GM21619 (cell line): ENCODE measurements around the gene FNDC10.
"Not testable (repeated sequence)": the region's sequence is repeated elsewhere in the genome, so short reads cannot be mapped to it uniquely, and the experiment has no call there.

ENCODE experiments used
- ATAC-seq: cut with Tn5 transposase; IDR thresholded peaks from one replicate; pipeline ENCODE4 v1.9.1; 2021; ENCODE audit not compliant: unreplicated experiment

FNDC10 gene

GRCh38 chr1:1567891-1568291, 32.0 kb downstream of the FNDC10 start:
- ATAC-seq = no peak

GRCh38 chr1:1567152-1567875, 32.6 kb downstream of the FNDC10 start:
- ATAC-seq = no peak

- ATAC-seq = no peak
Observed at GRCh38 chr1:1565340-1565739, 34.6 kb downstream of the FNDC10 start.

GRCh38 chr1:1564268-1564667, 35.7 kb downstream of the FNDC10 start:
- no peak for ATAC-seq

GRCh38 chr1:1563688-1564087, 36.2 kb downstream of the FNDC10 start:
- ATAC-seq = no peak

- no peak for ATAC-seq
Observed at GRCh38 chr1:1562556-1563195, 37.3 kb downstream of the FNDC10 start.

GRCh38 chr1:1561801-1562470, 38.0 kb downstream of the FNDC10 start:
- ATAC-seq = no peak

GRCh38 chr1:1560178-1560577, 39.8 kb downstream of the FNDC10 start:
- no peak for ATAC-seq

- ATAC-seq = no peak
Observed at GRCh38 chr1:1559066-1559465, 40.9 kb downstream of the FNDC10 start.

- ATAC-seq = no peak
Observed at GRCh38 chr1:1558591-1558990, 41.3 kb downstream of the FNDC10 start.

- ATAC-seq = not testable (repeated sequence)
Observed at GRCh38 chr1:1557688-1558087, 42.2 kb downstream of the FNDC10 start.

GRCh38 chr1:1556961-1557360, 43.0 kb downstream of the FNDC10 start:
- not testable (repeated sequence) for ATAC-seq

GRCh38 chr1:1556505-1556904, 43.4 kb downstream of the FNDC10 start:
- no peak for ATAC-seq

- no peak for ATAC-seq
Observed at GRCh38 chr1:1554926-1555915, 44.7 kb downstream of the FNDC10 start.

GRCh38 chr1:1554550-1554925, 45.4 kb downstream of the FNDC10 start:
- ATAC-seq = no peak

GRCh38 chr1:1553821-1554494, 46.0 kb downstream of the FNDC10 start:
- no peak for ATAC-seq

- ATAC-seq = no peak
Observed at GRCh38 chr1:1552263-1552639, 47.7 kb downstream of the FNDC10 start.

- ATAC-seq = no peak
Observed at GRCh38 chr1:1551524-1552262, 48.2 kb downstream of the FNDC10 start.

- ATAC-seq = no peak
Observed at GRCh38 chr1:1550591-1551432, 49.1 kb downstream of the FNDC10 start.
